Right ventricle myocardium superior (tissue), 1 donor: ENCODE data around the gene SGSM1. TPM values are rescaled to one million over a fixed set of nuclear protein-coding genes. Genes with fewer than 3 reads are reported as not detected.
"Not testable (repeated sequence)": the region's sequence is repeated elsewhere in the genome, so short reads cannot be mapped to it uniquely, and the experiment has no call there.

Experiments
- ATAC-seq: fragments of 200-7000 bp; cut with Tn5 transposase; one replicate; pipeline ENCODE4 v1.9.1; 2020; ENCODE audit warnings: mild to moderate bottlenecking; ENCODE audit not compliant: poor library complexity
- DNase-seq: peaks from one replicate; pipeline ENCODE4 v3.0.0-alpha.2; 2020
- intact Hi-C: fragments of 100-400 bp; cut with DNase I; formaldehyde crosslinking; loops from one replicate; pipeline ENCODE4 v1.11.2; 2022
- total RNA-seq: library from RNA; stranded (reverse); fragmentation: NEBNext Ultra II Directional; extraction: Animal tissue kit (Norgen Biotek cat#: 25700); gene quantifications from one replicate; pipeline ENCODE4 v1.2.1, GENCODE V29; 2021
- donor health status: DM: no; HTN: yes; CAD: no; lungs with severe emphysema.

Gene SGSM1
- total RNA-seq, 1 donor from 2014 or later: 9.2 TPM

DNA sequence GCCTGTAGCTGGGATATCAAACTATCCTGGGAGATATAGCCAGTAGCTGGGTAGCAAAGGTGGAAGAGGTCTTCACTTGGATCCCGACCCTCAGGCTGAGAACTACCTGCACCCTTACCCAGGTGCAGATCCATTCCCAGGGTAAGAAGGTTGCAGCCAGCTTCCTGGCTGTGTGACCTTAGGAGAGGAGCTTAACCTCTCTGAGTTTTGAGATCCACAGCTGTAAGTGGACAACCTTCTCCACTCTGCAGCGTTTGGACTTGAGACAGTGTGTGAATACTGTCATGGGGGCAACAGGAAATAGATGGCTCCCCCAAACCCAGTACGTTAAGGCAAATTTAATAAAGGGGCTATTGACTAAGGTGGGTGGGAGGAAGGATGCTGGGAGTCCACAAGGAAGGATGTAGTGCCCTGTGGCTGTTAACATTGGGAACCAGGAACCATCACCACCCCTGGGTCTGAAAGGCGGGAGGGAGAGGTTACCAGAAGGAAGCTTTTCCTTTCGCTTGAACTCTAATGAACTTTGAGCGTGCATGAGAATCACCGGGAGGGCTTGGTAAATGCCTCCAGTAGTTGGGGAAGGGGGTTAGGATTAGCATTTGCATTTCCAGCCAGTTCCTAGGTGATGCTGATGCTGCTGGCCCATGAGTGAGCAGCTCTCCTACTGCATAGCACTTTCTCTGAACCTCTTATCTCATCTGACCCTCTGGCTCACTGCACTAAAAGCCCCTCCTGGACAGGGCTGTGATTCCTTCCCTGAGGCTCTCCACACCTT lies 24.4 kb downstream of the SGSM1 start:
- ATAC-seq (no peak), DNase-seq (no peak)
- intact Hi-C loops: no loop called here

DNA sequence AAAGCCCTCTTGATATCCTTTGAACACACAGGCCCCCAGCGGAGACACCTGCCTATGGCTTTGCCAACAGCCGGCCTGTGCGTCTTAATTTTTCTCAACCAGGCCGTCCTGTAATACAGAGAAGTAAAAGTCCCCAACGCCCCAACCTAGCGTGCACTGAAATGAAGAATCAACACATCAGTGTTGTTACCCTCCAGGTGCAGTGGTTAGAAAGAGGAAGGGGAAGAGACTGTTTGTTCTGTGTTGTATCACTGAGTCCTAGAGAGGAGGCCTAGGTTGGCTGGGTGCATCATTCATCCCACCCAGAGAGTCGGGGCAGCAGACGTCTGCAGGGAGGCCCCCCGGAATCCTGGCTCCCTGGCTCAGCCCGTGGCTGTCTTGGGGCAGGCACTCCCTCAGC lies 25.7 kb downstream of the SGSM1 start:
- DNase-seq (no peak), ATAC-seq (no peak)
- intact Hi-C loops: no loop called here

DNA sequence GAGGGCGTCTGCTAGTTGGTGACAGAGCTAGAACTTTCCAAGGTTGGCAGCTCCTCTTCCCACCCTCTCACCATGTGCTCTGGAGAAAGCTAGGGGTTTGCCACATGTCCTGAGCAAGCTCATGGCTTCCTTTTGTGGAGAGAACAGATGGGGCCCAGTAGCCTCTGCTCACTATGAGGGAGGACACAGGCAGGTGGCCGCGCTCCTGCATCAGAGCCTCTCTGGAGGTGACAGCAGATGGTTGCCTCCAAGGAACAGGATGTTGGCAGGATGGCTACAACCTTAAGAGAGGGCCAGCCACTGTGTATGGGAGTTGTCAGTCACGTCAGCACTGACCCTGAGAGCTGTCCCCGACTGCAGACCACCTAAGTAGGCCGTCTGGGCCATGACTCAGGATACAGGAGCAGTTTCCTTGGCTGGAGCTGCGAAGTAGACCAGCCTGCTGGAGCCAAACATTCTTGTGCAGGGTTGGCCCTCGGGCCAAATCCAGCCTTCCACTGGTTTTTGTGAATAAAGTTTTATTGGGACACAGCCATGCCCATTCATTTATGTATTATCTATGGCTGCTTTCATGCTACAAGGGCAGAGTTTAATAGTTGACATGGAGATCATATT lies 28.0 kb downstream of the SGSM1 start:
- DNase-seq (no peak), ATAC-seq (no peak)
- intact Hi-C loops: no loop called here

DNA sequence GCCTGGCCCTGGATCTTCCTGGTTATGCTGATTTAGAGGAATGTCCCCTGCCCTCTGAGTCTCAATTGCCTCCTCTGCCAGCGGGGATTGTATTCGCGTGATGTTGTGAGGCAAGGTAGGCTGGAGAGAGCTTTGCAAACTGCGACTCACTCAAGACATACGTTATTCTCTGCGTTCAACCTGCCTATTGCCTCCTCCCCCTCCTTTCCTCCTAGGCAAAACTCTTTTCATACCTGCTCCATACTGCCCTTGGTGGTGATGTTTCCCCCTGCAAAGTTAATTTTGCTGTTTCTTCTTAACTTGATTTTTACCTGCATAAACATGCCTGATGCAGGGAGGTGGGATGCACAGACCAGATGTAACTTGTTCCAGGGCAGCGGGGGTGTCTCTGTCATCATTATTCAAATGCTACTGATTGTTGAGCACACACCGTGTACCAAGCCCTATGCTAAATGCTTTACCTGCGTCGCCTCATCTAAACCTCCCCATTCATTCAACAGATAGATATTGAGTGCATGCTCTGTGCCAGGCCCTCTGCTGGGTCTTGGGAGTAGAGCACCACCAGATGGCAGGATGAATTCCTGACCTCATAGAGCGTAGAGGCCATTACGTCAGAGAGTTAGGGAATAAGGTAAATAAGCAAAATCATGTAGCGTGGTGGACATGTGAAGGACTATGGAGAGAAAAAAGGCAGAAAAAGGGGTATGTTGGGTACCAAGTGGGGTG lies 29.0 kb downstream of the SGSM1 start:
- DNase-seq (no peak), ATAC-seq (peak; percentile 61)
- intact Hi-C loops: no loop called here

DNA sequence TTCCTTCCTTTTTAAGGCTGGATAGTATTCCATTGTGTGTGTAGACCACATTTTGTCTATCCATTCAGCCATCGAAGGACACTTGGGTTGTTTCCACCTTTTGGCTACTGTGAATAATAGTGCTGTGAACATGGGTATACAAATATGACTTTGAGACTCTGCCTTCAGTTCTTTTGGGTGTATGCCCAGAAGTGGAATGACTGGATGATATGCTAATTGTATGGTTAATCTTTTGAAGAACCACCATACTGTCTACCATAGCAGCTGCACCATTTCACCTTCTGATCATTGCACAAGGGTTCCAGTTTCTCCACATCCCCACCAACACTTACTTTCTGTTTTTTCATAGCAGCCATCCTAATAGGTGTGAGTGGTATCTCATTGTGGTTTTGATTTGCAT lies 30.3 kb downstream of the SGSM1 start:
- intact Hi-C loops: no loop called here

DNA sequence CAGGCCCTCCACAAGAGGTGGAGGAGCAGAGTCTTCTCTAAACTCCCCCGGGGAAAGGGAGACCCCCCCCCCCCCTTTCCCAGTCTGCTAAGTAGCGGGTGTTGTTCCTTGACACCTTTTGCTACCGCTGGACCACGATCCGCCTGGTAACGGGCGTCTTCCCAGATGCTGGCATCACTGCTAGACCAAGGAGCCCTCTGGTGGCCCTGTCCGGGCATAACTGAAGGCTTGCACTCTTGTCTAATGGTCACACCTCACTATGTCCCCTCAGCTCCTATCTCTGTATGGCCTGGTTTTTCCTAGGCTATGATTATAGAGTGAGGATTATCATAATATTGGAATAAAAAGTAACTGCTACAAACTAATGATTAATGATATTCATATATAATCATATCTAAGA lies 31.5 kb downstream of the SGSM1 start:
- ATAC-seq, DNase-seq, intact Hi-C loops: not testable (repeated sequence)

More for the DNA sequence above, 30.3 kb downstream of the SGSM1 start:
- DNase-seq (no peak), ATAC-seq (peak; percentile 73)

DNA sequence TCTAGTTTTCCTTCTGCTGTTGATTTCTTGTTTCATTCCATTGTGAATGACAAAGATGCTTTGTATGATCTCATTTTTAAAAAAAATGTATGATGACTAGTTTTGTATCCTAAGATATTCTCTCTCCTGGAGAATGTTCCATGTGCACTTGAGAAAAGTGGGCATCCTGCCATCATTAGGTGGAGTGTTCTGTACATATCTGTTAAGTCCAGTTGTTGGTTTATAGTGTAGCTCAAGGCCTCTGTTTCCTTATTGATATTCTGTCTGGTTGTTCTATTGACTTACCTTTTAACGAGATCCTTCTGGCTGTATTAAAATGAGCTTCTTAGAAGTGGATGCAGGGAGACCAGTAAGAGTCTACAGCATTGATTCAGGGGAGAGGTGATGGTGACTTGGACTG lies 35.2 kb downstream of the SGSM1 start:
- DNase-seq: no peak
- intact Hi-C loops: no loop called here
- no peak for ATAC-seq

DNA sequence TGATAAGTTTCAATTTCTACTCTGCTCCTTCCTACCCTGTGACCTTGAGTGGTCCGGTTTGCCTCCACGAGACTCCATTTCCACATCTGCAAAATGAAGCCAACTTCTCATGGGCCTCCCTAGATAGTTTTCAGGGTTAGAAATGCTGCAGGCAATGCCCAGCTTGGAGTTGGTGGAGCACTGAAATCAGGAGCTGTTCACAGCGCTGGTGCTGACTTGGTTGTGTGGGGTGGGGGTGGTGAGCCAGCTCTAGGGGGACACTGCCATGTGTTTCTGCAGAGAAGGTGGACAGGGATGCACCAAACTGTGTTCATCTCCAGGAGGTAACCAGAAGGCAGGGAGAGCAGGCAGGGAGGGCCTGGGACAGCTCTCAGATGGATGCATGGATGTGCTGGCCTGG lies 37.0 kb downstream of the SGSM1 start:
- DNase-seq: no peak
- ATAC-seq: no peak
- intact Hi-C loops: no loop called here

DNA sequence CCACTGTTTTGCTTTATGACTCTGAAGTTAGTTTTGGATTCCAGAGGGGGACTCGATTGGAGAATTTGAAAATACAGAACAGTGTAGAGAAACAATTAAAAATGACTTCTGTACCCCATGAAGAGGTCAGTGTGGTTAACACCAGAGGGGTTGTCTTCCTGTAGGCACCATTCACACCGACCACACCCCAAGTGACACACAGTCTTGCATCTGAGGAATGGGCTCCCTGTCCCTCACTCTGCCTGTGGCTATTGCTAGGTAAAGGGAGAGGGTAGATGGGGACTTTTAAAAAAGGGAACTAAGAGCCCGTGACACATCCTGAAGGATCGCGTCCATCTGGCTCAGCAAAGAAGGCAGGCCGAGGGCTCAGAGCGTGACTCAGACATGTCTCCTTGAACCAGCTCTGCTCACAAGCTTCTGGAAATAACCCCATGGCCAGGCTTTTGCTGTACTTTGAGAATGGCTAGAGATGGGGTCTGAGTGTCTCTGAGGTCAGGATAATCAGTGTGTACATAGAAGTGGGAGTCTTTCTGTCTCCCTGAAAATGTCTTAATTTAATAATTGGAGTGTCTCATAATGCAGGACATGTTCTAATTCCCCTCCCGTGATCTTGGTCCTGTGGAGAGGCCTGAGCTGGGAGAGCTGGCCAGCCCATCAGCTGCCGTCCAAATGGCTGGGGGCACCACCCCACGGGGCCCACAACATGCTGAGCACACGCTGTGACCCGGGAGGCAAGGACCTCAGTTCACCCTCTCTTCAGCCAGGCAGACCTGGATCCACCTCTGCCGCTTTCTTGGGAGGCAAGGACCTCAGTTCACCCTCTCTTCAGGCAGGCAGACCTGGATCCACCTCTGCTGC lies 39.3 kb downstream of the SGSM1 start:
- intact Hi-C loops: no loop called here
- DNase-seq: no peak
- ATAC-seq: peak; percentile 39

DNA sequence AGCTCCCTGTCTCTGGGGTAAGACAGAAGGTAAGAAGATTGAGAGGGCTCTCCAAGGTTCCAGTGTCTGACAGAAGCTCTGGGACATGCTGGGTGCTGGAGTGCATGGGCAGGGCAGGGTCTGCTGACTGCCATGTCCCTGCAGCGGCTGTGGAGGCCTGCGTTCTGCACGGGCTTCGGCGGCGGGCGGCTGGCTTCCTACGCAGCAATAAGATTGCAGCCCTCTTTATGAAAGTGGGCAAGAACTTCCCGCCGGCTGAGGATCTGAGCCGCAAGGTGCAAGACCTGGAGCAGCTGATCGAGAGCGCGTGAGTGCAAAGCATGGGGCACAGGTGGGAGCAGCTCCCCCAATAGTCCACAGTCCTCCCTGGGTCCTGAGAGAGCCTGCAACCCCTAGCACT lies 41.5 kb downstream of the SGSM1 start:
- intact Hi-C loops: no loop called here
- ATAC-seq: no peak
- no peak for DNase-seq

DNA sequence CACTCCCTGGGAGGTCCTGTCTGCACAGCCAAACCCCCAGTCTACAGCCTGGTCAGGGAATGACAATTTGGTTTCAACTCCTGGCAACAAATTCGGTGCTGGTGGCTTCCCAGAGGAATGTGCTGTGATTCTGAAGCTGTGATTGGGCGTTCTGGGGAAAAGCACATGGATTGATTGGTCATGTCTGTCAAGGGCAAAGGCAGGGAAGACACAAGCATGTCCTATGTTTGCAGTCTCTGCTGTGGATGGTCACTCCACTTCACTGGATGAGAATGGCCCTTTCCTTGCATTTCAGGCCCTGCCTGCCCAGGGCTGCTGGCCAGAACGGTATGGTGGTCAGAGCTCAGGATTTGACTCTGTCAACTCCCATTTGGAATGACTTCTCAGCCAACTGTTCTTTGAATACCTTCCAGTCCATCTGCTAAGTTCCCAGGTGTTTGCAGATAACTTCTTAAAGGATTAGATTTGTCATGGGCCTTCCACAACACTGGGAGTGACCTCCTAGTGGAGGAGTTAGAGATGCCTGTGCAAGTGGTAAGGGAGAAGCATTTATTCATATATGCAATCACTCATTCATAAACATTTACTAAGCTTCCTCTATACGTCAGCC lies 42.7 kb downstream of the SGSM1 start:
- intact Hi-C loops: loop anchor here (2.0 kb wide), 1 partner anchor 78 kb away; no protein-coding TSS in a partner anchor
- ATAC-seq (no peak), DNase-seq (no peak)

DNA sequence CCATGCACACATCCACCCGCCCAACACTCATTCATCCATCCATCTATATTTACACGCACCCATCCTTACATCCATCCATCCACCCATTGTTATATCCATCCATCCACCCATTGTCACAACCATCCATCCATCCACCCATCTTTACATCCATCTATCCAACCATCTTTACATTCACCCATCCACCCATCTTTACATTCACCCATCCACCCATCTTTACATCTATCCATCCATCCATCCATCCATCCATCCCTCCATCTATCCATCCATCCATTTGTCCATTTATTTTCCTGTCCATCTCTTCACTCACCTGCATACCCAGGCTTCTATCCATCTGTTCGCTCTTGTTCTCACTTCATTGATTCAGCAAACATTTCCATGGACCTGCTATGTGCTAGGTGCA lies 49.8 kb downstream of the SGSM1 start:
- intact Hi-C loops: no loop called here
- DNase-seq (no peak), ATAC-seq (no peak)

DNA sequence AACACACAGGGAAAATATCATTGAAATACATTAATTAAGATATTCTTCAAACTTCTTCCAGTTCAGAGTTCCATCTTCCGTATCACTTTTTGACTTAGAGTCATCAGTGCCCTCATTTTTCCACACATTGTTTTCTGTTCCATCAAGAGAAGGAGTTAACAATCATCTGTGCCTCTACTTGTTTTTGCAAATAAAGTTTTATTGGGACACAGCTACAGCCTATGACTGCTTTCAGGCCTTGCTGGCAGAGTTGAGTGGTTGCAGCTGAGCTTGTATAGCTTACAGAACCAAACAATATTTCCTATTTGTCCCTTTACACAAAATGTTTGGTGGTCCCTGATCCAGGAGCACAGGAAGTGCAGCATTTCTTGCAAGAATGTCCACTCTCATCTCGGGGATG lies 51.6 kb downstream of the SGSM1 start:
- no peak for ATAC-seq
- DNase-seq: no peak
- intact Hi-C loops: no loop called here

DNA sequence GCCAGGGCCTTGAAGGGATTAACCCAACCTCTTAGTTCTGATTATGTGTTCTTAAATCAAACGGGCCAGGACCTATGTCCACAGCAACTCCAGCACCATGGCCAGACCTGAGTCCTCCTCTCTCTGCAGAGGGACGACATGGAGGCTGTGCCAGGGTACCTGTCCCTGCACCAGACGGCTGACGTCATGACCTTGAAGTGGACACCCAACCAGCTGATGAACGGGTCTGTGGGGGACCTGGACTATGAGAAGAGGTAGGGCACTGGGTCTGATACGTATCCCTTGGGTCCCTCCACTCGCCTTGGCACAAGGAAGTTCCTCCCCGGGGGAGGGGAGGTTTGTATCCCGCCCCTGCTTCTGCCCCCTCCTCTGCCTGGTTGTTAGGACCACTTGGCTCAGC lies 53.6 kb downstream of the SGSM1 start:
- ATAC-seq (no peak), DNase-seq (no peak)
- intact Hi-C loops: no loop called here

DNA sequence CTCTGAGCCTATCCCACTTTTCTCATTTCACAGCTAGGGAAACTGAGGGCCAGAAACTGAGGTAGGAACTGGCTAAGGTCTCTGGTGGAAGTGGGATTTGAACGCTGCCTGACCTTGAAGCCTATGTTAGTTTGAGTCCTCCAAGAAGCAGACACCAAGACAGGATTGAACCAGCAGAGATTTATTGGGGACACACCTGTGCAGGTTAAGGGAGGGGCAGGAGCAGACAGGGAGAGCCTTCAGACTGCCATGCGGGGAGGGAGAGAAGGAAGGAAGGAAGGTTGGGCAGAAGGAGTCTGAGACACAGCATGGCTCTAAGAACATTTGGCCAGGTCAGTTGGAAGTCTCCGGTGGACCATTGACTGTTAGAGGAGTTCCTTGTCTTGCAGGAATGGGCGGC lies 59.5 kb downstream of the SGSM1 start:
- DNase-seq (no peak), ATAC-seq (no peak)
- intact Hi-C loops: no loop called here

DNA sequence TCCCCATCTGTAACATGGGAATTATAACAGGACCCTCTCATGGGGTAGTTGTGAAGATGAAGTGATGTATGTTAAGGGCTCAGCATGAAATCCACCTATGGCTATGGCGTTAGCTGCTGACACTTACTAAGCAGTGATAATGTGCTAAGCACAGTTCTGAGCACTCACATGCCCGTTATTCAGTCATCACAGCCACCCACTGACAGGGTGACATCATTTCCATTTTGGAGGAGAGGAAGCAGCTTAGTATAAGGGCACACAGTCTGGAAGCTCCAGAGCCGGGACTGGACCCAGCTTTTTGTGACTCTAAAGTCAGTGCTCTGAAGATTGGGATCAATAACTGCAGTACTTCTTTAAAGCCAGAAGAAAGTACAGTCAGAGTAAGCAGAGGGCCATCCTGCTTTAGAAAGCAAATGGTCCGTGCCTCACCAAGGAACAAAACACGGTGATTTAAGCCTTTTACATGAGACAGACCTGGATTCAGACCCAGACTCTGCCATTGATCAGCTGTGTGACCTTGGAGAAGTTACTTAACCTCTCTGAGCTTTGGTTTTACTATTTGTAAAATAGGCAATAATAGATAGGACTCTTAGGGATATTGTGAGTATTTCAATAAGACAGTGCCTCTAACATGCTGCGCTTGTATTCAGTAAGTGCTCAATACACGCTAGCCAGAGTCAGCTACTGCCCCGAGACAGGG lies 61.5 kb downstream of the SGSM1 start:
- ATAC-seq (no peak), DNase-seq (no peak)
- intact Hi-C loops: no loop called here

DNA sequence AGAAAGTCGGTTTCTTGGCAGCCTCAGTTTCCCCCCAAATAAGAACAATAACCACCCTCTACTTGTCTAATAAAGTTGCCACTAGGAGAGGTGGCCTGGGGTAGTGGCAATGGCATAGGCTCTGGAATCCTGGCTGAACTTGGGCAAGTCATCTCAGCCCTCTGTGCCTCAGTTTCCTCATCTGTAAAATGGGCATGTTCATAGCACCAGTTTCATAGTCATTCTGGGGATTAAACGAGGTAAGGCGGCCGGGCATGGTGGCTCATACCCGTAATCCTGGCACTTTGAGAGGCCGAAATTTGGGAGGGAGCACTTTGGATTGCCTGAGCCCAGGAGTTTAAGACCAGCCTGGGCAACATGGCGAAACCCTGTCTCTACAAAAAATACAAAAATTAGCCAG lies 63.0 kb downstream of the SGSM1 start:
- intact Hi-C loops: no loop called here
- ATAC-seq (no peak), DNase-seq (no peak)

DNA sequence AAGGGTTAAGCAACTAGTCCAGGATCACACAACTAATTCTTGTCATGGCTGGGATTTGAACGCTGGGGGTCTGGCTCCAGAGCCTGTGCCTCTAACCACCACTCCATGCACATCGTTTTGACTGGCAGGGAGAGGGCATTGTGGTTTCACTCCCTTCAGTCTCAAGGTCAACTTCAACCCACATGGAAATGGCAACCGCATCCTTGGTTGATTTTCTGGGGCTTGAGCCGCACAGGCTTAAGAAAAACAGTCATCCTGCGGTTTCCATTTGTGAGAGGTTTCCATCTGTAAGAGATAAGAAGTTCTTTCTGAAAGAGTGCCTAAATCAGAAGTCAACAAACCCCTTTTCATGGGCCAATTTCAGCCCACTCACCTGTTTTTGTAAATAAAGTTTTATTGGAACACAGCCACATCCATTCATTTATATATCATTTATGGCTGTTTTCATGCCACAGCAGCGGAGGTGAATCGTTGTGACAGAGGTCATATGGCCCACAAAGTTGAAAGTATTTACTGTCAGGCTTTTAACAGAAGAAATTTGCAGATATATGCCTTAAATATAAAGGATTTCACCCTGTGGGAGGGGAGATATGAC lies 65.7 kb downstream of the SGSM1 start:
- intact Hi-C loops: no loop called here
- no peak for ATAC-seq
- DNase-seq: no peak
